ENCODE results near the gene SYPL1.

SYPL1 gene

GRCh38 chr7:106089647-106090046 lies 22.5 kb downstream of the SYPL1 start:
- no peak for FAIRE-seq

GRCh38 chr7:106088014-106088413 lies 24.1 kb downstream of the SYPL1 start:
- no peak for FAIRE-seq

GRCh38 chr7:106086062-106086461 lies 26.1 kb downstream of the SYPL1 start:
- no peak for FAIRE-seq

- no peak for FAIRE-seq
Observed at GRCh38 chr7:106085015-106085414, 27.1 kb downstream of the SYPL1 start.

GRCh38 chr7:106083717-106084116 lies 28.4 kb downstream of the SYPL1 start:
- no peak for FAIRE-seq

GRCh38 chr7:106082087-106082854 lies 29.8 kb downstream of the SYPL1 start:
- FAIRE-seq, result no peak

GRCh38 chr7:106080300-106080987 lies 31.7 kb downstream of the SYPL1 start:
- FAIRE-seq, result no peak

GRCh38 chr7:106076537-106076936 lies 35.6 kb downstream of the SYPL1 start:
- FAIRE-seq, result no peak

GRCh38 chr7:106075937-106076336 lies 36.2 kb downstream of the SYPL1 start:
- no peak for FAIRE-seq

- FAIRE-seq, result no peak
Observed at GRCh38 chr7:106074257-106074656, 37.9 kb downstream of the SYPL1 start.

GRCh38 chr7:106073701-106074100 lies 38.4 kb downstream of the SYPL1 start:
- no peak for FAIRE-seq

GRCh38 chr7:106072715-106073091 lies 39.4 kb downstream of the SYPL1 start:
- no peak for FAIRE-seq

GRCh38 chr7:106071999-106072714 lies 40.0 kb downstream of the SYPL1 start:
- no peak for FAIRE-seq

- FAIRE-seq, result no peak
Observed at GRCh38 chr7:106071356-106071998, 40.6 kb downstream of the SYPL1 start.

- no peak for FAIRE-seq
Observed at GRCh38 chr7:106070567-106071254, 41.4 kb downstream of the SYPL1 start.

- FAIRE-seq, result no peak
Observed at GRCh38 chr7:106070201-106070551, 41.9 kb downstream of the SYPL1 start.

GRCh38 chr7:106069471-106070200 lies 42.5 kb downstream of the SYPL1 start:
- FAIRE-seq, result no peak

- no peak for FAIRE-seq
Observed at GRCh38 chr7:106068986-106069385, 43.1 kb downstream of the SYPL1 start.

- no peak for FAIRE-seq
Observed at GRCh38 chr7:106068538-106068961, 43.6 kb downstream of the SYPL1 start.

- FAIRE-seq, result no peak
Observed at GRCh38 chr7:106067678-106068077, 44.4 kb downstream of the SYPL1 start.

- no peak for FAIRE-seq
Observed at GRCh38 chr7:106065575-106066500, 46.3 kb downstream of the SYPL1 start.

Data from G401.6 (cell line).